SK-N-SH treated with all-trans-retinoic acid at 6 μM for 48 hours (cell line): ENCODE data around the gene STK33.

Source experiments
- ARNTL ChIP-seq: fragments of 450-650 bp; formaldehyde crosslinking; IDR thresholded peaks from 2 replicates; pipeline ENCODE4 v1.5.0; 2020; ENCODE audit warnings: low read depth, mild to moderate bottlenecking, moderate library complexity, borderline replicate concordance
- CSDC2 ChIP-seq: fragments of 250-450 bp; sonication (Bioruptor Pico); IDR thresholded peaks from 2 replicates; pipeline ENCODE4 v1.5.0; 2020; ENCODE audit warnings: mild to moderate bottlenecking, moderate library complexity
- GLIS3 ChIP-seq: fragments of 250-450 bp; sonication (Bioruptor Pico); IDR thresholded peaks from 2 replicates; pipeline ENCODE4 v1.5.0; 2020; ENCODE audit warnings: mild to moderate bottlenecking, moderate library complexity
- PPARA ChIP-seq: fragments of 250-450 bp; sonication (Bioruptor Pico); IDR thresholded peaks from 2 replicates; pipeline ENCODE4 v1.5.0; 2020; ENCODE audit warnings: mild to moderate bottlenecking, borderline replicate concordance
- TOX ChIP-seq: fragments of 250-450 bp; sonication (Bioruptor Pico); IDR thresholded peaks from 2 replicates; pipeline ENCODE4 v1.8.0; 2021; ENCODE audit warnings: mild to moderate bottlenecking, moderate library complexity, borderline replicate concordance
- ZC3H10 ChIP-seq: fragments of 250-450 bp; sonication (Bioruptor Pico); IDR thresholded peaks from 2 replicates; pipeline ENCODE4 v1.5.1; 2021; ENCODE audit warnings: mild to moderate bottlenecking, moderate library complexity
- ZFP3 ChIP-seq: fragments of 250-450 bp; sonication (Bioruptor Pico); IDR thresholded peaks from 2 replicates; pipeline ENCODE4 v1.5.0; 2020; ENCODE audit warnings: mild to moderate bottlenecking, moderate library complexity
- ZFP30 ChIP-seq: fragments of 450-650 bp; formaldehyde crosslinking; IDR thresholded peaks from 2 replicates; pipeline ENCODE4 v1.5.0; 2022; ENCODE audit warnings: mild to moderate bottlenecking, moderate library complexity
- ZNF8 ChIP-seq: fragments of 450-650 bp; formaldehyde crosslinking; IDR thresholded peaks from 2 replicates; pipeline ENCODE4 v1.5.0; 2020; ENCODE audit warnings: mild to moderate bottlenecking, moderate library complexity
- TF ChIP-seq, protein P1 (sequence below): fragments of 250-450 bp; sonication (Bioruptor Pico); IDR thresholded peaks from 2 replicates; pipeline ENCODE4 v1.8.0; 2021; ENCODE audit warnings: low read depth, mild to moderate bottlenecking, moderate library complexity, borderline replicate concordance
- TF ChIP-seq, protein P2 (sequence below): fragments of 250-450 bp; sonication (Bioruptor Pico); IDR thresholded peaks from 2 replicates; pipeline ENCODE4 v1.8.0; 2020; ENCODE audit warnings: mild to moderate bottlenecking, moderate library complexity, borderline replicate concordance

DNA sequence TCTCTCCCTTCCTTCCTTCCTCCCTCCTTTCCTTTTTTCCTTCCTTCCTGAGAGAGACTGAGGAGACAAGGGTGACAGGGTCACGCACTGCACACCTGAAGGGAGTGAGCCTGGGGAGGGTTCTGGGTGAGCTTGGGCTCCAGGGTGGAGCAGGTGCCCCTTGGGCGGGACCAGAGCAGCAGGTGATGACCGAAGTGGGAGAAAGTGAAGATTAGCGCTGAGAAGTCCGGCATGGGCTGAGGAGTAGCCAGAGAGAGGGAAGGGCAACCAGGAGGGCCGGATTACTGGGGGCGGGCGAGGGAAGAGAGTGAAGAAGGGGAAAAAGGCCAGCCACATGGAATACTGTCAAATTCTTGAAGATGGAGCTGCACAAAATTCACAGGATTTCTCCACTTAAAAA lies 231.1 kb downstream of the STK33 start:
- TF ChIP-seq GLIS3 (CRISPR knock-in tag) (no peak), ARNTL (no peak), PPARA (CRISPR knock-in tag) (no peak), TOX (CRISPR knock-in tag) (no peak), CSDC2 (no peak), ZNF8 (CRISPR knock-in tag) (no peak), ZFP3 (CRISPR knock-in tag) (no peak), ZC3H10 (CRISPR knock-in tag) (no peak), ZFP30 (no peak)
- TF ChIP-seq, protein P1, sequence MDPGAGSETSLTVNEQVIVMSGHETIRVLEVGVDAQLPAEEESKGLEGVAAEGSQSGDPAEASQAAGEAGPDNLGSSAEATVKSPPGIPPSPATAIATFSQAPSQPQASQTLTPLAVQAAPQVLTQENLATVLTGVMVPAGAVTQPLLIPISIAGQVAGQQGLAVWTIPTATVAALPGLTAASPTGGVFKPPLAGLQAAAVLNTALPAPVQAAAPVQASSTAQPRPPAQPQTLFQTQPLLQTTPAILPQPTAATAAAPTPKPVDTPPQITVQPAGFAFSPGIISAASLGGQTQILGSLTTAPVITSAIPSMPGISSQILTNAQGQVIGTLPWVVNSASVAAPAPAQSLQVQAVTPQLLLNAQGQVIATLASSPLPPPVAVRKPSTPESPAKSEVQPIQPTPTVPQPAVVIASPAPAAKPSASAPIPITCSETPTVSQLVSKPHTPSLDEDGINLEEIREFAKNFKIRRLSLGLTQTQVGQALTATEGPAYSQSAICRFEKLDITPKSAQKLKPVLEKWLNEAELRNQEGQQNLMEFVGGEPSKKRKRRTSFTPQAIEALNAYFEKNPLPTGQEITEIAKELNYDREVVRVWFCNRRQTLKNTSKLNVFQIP, result no peak
- TF ChIP-seq, protein P2, sequence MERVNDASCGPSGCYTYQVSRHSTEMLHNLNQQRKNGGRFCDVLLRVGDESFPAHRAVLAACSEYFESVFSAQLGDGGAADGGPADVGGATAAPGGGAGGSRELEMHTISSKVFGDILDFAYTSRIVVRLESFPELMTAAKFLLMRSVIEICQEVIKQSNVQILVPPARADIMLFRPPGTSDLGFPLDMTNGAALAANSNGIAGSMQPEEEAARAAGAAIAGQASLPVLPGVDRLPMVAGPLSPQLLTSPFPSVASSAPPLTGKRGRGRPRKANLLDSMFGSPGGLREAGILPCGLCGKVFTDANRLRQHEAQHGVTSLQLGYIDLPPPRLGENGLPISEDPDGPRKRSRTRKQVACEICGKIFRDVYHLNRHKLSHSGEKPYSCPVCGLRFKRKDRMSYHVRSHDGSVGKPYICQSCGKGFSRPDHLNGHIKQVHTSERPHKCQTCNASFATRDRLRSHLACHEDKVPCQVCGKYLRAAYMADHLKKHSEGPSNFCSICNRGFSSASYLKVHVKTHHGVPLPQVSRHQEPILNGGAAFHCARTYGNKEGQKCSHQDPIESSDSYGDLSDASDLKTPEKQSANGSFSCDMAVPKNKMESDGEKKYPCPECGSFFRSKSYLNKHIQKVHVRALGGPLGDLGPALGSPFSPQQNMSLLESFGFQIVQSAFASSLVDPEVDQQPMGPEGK (CRISPR knock-in tag), result no peak
